RKO (cell line): ENCODE results near the gene STK17B.
"Not testable (repeated sequence)": the region's sequence is repeated elsewhere in the genome, so short reads cannot be mapped to it uniquely, and the experiment has no call there.

Experiments
- DNase-seq: peaks from one replicate; pipeline ENCODE4 v3.0.0-alpha.2; 2016; ENCODE audit warnings: low spot score

The STK17B gene

DNA sequence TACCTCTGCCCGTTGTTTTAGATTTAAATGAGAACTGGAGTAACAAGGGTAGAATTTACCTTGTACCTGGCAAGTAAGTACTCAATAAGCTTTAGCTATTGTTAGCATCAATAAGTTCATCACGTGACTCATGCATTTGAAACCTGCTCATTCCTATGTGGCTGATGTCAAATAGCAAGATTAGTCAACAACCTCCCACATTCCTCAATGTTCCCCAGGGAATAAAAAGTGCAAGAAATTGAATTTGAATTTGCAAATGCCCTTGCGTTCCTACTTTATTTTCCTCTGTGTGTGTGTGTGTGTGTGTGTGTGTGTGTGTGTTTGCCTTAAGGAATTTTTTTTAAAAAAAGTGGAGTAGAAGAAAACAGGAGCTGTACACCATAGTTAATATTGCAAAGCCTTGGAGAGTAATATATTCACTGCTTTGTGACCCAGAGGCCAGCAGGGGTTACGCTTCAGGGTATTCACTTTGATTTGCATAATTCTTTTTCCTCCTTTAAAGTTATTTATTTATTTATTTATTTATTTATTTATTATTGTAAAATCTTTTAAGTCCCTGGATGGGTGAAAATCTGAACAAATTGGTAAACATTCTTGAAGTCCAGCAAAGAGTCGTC, 58.9 kb downstream of the STK17B start:
- DNase-seq, result peak; percentile 42

DNA sequence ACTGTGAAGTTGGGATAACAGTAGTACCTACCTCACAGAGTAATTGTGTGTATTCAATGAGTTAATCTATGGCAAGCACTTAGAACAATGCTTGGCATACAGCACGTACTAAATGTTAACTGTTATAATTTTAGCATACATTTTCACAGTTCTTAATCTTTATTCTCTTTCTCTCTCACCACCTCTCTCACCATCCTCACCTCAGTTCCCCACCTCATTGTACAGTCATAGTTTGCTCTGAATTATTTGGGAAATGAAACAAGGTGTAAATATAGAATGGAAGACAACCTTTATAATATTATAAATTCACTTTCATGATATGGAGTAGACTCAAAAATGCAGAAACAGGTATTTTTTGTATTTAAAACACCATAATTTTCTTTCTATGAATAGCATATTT, 62.8 kb downstream of the STK17B start:
- DNase-seq, result no peak

DNA sequence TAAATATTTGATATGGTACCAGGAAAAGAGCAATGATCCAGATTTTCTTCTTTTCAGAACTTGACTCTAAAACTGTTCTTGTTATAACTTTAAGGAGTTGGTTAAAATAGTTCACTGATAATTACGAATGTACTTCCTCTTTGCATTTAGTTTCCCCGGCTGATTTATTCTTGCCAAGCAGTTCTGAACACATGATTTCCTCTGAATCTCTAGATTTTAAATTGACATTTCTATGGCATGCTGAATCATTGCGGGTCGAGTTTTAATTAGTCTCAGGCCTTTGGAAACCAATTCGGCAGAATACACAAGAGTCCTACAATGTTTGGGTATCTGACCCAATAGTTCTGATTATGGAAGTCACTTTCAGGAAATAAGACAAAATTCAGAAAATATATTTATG, 65.4 kb downstream of the STK17B start:
- no peak for DNase-seq

DNA sequence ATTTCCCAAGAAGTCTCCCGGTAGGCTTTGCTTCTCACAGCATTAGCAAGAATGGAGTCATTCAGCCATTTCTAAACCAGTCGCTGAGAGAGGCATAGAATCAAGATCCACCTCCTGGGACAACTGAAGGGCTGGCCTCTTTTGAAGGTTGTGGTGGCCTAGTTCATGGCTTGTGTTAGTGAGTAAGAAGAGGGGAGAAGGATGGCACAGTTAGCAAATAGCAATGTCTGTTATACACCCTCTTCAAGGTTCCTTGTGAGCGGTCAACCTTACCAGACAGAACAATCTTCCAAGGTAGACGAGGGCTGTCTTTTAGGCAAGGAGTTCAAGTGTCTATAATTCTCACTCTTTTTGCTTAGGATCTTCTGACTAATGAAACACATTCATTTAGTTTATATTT, 67.3 kb downstream of the STK17B start:
- no peak for DNase-seq

DNA sequence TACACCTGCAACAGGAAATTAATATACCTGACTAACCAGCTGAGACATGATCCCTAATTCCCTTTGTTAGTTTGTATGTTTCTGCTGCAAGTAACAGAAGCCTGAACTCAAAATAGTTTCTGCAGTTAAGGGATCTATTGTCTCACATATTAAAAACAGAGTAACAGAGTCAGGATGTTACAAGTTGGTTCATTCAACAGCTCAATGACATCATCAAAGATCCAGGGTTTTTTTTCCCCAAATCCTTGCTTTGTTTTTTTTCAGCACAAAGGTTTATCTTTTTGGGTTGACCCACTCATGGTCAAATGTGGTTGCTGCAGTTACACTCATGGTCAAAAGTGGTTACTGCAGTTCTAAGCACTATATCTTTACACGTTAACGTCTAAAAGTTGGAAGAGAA, 67.8 kb downstream of the STK17B start:
- DNase-seq, result no peak

DNA sequence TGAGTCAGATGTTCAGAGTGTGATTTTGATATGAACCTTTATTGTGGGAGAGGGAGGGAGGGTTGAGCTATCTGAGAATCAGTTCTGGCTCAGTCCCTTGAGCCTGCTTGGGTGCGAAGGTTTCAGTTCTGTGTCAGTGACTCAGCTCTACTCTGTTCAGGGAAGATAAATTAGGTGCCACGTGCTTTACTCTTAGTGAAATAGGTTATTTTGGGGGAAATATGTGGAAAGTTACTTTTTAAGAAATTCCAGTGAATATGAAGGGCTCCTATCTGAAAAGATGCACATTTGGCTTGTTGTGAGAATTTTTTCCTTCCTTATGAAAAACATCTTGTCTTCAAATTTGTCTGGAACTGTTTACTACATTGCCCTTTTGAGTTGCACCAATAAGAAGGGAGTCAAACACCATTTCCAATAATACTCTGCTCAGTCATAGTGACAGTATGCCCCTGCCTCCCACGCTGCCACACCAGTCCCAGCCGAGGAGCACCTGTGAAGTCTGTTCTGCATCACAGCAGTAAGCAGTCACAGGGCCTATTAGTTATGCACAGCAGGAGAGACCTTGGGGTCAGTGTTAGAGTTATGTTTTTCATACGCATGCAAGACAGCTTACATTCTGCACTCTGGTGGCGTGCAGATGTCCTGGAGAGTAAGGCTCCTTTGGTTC, 69.9 kb downstream of the STK17B start:
- DNase-seq, result no peak

DNA sequence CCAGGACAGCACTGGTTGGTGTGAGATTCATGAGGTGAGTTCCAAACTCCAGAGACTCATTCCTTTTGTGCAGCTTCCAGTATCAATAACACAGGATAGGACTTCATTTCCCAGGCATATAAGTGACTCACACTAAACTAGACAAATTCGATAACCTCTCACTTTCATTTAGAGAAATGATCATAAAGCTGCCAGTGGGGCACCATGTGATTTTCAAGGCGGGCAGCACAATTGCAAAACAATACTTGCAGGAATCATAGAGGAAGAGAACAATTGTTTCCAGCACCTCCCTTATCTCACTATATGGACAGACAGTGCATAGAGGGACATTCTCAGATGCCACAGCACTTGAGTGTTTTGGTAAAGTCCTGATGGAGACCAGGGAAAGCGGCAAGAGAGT, 71.5 kb downstream of the STK17B start:
- DNase-seq, result no peak

DNA sequence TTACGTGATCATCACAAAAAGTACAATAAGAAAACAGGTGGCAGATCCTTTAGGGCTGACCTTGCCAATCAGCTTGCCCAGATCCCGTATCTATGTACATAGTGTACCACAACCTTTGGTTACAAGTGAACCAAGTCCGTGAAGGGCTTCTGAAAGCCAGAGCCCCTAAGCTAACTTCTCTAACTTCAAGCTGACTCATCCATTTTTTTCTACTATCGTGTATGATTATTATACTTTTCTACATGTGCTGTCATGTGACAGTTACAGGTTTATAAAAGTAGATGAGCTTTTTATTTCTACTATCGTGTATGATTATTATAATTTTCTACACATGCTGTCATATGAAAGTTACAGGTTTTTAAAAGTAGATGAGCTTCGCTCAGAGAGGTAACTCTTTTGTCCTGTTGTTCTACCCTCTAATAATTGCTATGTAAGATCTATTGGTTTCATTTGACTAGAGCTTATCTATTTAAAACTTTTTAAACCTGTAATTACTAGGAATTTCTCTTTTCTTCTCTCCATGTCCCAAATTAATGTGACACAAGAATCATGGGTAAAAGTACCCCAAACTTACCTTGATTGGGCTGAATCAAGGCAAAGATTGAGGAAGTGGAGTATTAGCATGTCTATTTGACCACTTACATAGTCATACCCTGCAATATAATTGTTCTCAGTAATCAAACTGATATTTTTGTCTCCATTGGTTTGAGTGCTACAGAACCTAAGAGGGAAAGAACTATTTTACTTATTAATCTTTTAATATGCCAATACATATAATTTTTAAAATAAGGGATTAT, 73.3 kb downstream of the STK17B start:
- no peak for DNase-seq

DNA sequence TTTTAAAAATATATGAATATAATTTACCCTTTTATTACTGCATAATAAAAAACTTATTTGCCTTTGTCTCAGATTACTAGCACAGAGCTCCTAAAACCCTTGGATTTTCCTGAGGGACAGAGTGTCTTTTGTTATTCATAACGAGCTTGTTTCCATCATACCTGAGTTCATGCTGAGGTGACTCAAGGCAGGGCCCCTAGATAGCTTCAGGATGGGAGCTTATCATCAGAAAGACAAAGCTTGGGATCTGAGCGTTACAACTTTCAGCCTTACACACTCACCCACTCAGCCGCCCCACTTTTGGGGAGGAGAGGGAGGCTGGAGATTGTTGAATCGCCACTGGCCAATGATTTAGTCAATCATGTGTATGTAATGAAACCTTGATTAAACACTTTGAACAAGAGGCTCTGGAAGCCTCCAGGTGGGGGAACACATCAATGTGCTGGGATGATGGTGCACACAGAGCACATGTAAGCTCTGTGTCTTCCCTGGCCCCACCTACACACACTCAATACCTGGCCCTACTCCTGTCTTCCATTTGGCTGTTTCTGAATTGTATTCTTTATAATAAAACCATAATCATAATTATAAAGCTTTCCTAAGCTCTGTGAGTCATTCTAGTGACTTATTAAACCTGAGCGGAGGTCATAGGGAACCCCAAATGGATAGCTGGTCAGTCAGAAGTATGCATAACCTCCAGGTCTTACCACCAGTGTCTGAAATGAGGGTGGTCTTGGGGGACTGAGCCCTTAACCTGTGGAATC, 74.2 kb downstream of the STK17B start:
- DNase-seq, result no peak

DNA sequence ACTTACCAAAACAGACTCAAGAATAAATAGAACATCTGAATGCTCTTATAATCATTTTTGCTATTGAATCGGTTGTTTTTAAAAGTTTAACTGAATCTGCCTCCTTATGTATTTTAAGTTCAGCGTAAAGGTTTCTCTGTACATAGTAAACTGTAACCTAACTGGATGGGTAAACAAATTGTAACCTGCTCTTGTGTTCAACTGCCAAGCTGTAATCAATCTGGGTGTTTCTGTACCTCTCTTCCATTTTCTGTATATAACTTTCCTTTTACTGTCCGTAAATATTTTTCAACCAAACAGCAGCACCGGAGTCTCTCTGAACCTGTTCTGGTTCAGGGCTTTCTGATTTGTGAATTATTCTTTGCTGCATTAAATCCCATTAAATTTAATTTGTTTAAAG, 75.1 kb downstream of the STK17B start:
- DNase-seq, result no peak

DNA sequence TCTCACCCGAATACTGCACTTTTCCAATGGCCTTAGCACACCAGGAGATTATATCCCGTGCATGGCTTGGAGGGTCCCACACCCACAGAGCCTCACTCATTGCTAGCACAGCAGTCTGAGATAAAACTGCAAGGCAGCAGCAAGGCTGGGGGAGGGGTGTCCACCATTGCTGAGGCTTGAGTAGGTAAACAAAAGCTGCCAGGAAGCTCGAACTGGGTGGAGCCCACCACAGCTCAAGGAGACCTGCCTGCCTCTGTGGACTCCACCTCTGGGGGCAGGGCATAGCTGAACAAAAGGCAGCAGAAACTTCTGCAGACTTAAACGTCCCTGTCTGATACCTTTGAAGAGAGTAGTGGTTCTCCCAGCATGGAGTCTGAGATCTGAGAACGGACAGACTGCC, 81.9 kb downstream of the STK17B start:
- not testable (repeated sequence) for DNase-seq

DNA sequence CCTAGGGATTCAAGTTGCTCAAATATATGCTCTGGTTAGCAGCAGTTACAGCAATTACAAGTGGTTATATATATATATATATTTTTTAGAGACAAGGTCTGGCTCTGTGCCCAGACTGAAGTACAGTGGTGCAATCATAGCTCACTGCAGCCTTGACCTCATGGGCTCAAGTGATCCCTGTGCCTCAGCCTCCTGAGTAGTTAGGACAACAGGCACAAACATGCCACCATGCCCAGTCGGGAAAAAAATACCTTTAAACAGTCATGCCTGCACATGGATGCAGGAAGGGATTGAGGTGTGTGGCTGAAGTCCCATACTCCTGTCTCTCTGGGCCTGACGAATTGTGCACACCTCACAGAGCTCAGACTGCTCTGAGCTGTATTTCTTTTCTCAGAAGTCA, 83.2 kb downstream of the STK17B start:
- no peak for DNase-seq

DNA sequence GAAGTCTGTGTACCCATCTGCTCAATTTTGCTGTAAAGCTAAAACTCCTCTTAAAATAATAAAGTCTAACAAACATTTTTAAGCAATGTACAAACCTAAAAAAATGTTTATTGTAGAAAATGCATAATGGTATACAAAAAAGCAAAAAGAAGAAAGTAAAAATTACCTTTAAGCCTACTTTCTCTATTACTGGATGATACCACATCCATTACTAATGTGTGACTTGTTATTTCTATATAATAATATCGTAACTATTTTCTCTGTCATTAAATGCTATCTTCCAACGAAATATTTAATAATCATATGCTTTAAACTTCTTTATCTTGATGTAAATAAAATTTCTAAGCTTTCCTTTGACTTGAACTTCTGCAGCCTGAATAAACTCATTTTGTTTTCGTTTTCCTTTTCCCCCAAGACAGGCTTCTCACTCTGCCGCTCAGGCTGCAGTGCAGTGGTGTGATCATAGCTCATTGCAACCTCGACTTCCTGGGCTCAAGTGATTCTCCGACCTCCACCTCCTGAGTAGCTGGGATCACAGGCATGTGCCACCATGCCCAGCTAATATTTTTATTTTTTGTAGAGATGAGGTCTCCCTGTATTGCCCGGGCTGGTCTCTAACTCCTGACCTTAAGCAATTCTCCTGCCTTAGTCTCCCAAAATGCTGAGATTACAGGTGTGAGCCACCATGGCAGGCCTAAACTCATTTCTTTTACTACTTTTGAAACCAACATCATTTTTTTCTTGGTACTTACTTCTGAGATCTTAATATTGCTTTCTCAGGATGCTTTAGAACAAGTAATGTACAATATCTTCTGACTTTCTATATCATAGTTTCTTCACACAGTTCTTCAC, 84.6 kb downstream of the STK17B start:
- no peak for DNase-seq

DNA sequence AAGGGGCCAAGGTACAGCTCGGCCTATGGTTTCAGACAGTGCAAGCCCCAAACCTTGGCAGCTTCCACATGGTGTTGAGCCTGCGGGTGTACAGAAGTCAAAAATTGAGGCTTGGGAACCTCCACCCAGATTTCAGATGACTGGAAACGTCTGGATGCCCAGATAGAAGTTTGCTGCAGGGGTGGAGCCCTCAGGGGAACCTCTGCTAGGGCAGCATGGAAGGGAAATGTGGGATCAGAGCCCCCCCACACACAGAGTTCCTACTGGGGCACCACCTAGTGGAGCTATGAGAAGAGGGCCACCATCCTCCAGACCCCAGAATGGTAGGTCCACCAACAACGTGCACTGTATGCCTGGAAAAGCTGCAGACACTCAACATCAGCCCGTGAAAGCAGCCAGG, 87.8 kb downstream of the STK17B start:
- no peak for DNase-seq
